ENCODE results near the gene TOMM20L. TPM values are rescaled to one million over a fixed set of nuclear protein-coding genes. Genes with fewer than 3 reads are reported as not detected.
A peak's percentile ranks its signal among the peaks of the same experiment; 100 is the strongest.

The TOMM20L gene
- total and polyA plus RNA-seq, 2 of the 13 experiments (the other 11 are each of a cell fraction or from before 2014, with no cell fraction given) = 0.46 TPM; not detected in 1

DNA sequence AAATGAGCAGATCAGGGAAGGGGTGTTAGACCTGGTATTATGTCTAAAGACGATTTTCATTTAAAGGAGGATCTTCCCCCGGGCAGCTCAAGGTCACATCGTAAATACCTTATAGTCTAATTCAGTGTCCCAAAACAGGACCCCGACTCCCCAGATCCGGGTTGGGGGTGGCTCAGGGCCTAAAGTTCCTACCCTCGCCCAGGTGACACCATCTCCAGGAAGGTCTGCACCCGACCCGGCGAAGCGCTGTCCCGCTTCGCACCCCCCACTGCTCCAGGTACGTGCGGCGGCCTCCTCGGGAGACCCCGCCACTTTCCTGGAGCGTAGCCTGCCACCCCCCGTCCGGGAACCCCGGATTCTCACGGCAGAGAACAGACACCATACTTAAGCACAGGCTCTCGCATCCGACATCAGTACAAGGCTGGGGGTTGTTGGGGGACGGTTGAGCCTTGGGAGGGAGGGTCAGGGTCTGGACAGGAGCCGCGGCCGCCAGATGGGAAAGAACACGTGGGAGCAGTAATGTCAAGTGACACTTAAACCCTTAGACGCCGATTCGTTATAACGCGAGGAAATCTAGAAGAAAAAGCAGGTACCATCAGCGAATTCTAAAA is 31.0 kb downstream of the TOMM20L start (continued):
- TF ChIP-seq, protein P1, sequence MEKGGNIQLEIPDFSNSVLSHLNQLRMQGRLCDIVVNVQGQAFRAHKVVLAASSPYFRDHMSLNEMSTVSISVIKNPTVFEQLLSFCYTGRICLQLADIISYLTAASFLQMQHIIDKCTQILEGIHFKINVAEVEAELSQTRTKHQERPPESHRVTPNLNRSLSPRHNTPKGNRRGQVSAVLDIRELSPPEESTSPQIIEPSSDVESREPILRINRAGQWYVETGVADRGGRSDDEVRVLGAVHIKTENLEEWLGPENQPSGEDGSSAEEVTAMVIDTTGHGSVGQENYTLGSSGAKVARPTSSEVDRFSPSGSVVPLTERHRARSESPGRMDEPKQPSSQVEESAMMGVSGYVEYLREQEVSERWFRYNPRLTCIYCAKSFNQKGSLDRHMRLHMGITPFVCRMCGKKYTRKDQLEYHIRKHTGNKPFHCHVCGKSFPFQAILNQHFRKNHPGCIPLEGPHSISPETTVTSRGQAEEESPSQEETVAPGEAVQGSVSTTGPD (CRISPR knock-in tag; IDR thresholded peaks at IDR 0.05) = no peak
- TF ChIP-seq GATAD1 (CRISPR knock-in tag; IDR thresholded peaks at IDR 0.05) (no peak), ZNF124 (CRISPR knock-in tag; IDR thresholded peaks at IDR 0.05) (no peak), ZSCAN9 (CRISPR knock-in tag; IDR thresholded peaks at IDR 0.05; ENCODE audit: borderline replicate concordance) (no peak), GTF2F1 (IDR thresholded peaks at IDR 0.05; ENCODE audit: low read length) (no peak), ZNF703 (CRISPR knock-in tag; IDR thresholded peaks at IDR 0.05; ENCODE audit: borderline replicate concordance) (no peak), ZNF234 (CRISPR knock-in tag; conservative IDR thresholded peaks at IDR 0.05) (no peak), ZNF331 (CRISPR knock-in tag; IDR thresholded peaks at IDR 0.05) (no peak), ZFP90 (CRISPR knock-in tag; IDR thresholded peaks at IDR 0.05; ENCODE audit: borderline replicate concordance) (peak; percentile 27; the same call in 1 of the 2 replicates), ISL2 (CRISPR knock-in tag; IDR thresholded peaks at IDR 0.05) (no peak; the same call in 1 of the 2 replicates), ZNF816 (CRISPR knock-in tag; IDR thresholded peaks at IDR 0.05; ENCODE audit: borderline replicate concordance) (peak; percentile 69; the same call in 1 of the 2 replicates), PCBP1 (IDR thresholded peaks at IDR 0.05; ENCODE audit: borderline replicate concordance, low read depth, low read length) (no peak), ZFAT (CRISPR knock-in tag; conservative IDR thresholded peaks at IDR 0.05) (no peak), GTF3A (CRISPR knock-in tag; conservative IDR thresholded peaks at IDR 0.05) (no peak), RARA (CRISPR knock-in tag; IDR thresholded peaks at IDR 0.05) (no peak), MED13 (CRISPR knock-in tag; IDR thresholded peaks at IDR 0.05) (peak; percentile 43; the same call in 1 of the 2 replicates), RBFOX2 (IDR thresholded peaks at IDR 0.05; ENCODE audit: low read depth, low read length) (peak; percentile 73), MAFF (IDR thresholded peaks at IDR 0.05; ENCODE audit: low read depth, low read length) (no peak), RELA (CRISPR knock-in tag; IDR thresholded peaks at IDR 0.05) (no peak), CBFB (CRISPR knock-in tag; IDR thresholded peaks at IDR 0.05) (no peak), ZNF670 (CRISPR knock-in tag; IDR thresholded peaks at IDR 0.05; ENCODE audit: borderline replicate concordance) (peak; percentile 64; the same call in 1 of the 2 replicates), ZNF329 (CRISPR knock-in tag; IDR thresholded peaks at IDR 0.05; ENCODE audit: low read depth) (no peak)
- TF ChIP-seq, protein P2, sequence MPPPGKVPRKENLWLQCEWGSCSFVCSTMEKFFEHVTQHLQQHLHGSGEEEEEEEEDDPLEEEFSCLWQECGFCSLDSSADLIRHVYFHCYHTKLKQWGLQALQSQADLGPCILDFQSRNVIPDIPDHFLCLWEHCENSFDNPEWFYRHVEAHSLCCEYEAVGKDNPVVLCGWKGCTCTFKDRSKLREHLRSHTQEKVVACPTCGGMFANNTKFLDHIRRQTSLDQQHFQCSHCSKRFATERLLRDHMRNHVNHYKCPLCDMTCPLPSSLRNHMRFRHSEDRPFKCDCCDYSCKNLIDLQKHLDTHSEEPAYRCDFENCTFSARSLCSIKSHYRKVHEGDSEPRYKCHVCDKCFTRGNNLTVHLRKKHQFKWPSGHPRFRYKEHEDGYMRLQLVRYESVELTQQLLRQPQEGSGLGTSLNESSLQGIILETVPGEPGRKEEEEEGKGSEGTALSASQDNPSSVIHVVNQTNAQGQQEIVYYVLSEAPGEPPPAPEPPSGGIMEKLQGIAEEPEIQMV (CRISPR knock-in tag; IDR thresholded peaks at IDR 0.05; ENCODE audit: low read depth) = no peak; the same call in 1 of the 2 replicates
- TF ChIP-seq, protein P3, sequence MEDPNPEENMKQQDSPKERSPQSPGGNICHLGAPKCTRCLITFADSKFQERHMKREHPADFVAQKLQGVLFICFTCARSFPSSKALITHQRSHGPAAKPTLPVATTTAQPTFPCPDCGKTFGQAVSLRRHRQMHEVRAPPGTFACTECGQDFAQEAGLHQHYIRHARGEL (CRISPR knock-in tag; IDR thresholded peaks at IDR 0.05) = no peak
- TF ChIP-seq, protein P4, sequence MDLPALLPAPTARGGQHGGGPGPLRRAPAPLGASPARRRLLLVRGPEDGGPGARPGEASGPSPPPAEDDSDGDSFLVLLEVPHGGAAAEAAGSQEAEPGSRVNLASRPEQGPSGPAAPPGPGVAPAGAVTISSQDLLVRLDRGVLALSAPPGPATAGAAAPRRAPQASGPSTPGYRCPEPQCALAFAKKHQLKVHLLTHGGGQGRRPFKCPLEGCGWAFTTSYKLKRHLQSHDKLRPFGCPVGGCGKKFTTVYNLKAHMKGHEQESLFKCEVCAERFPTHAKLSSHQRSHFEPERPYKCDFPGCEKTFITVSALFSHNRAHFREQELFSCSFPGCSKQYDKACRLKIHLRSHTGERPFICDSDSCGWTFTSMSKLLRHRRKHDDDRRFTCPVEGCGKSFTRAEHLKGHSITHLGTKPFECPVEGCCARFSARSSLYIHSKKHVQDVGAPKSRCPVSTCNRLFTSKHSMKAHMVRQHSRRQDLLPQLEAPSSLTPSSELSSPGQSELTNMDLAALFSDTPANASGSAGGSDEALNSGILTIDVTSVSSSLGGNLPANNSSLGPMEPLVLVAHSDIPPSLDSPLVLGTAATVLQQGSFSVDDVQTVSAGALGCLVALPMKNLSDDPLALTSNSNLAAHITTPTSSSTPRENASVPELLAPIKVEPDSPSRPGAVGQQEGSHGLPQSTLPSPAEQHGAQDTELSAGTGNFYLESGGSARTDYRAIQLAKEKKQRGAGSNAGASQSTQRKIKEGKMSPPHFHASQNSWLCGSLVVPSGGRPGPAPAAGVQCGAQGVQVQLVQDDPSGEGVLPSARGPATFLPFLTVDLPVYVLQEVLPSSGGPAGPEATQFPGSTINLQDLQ (CRISPR knock-in tag; IDR thresholded peaks at IDR 0.05) = no peak; the same call in 1 of the 2 replicates

Measured in HepG2 (cell line).